Esophagus muscularis mucosa (tissue), 4 donors: Measurements from ENCODE around the gene DIDO1. TPM values are rescaled to one million over a fixed set of nuclear protein-coding genes. Genes with fewer than 3 reads are reported as not detected.

Experiments used
- DNase-seq: peaks from one replicate; pipeline ENCODE4 v3.0.0-alpha.2; 2017; ENCODE audit errors: extremely low spot score
- H3K27ac ChIP-seq, 4 donors: fragments of 200-600 bp; sonication (generic); replicated peaks in 1 of 4; 1 replicate in 3 of 4; 2 replicates in 1 of 4; pipeline ENCODE4 v1.5.1; 2016 to 2019; ENCODE audit warnings: mild to moderate bottlenecking in 1 of 4
- H3K27me3 ChIP-seq, 4 donors: fragments of 200-600 bp; sonication (generic); one replicate each; pipeline versions ENCODE4 v1.5.1 to v1.6.0; 2016 to 2019
- H3K36me3 ChIP-seq, 4 donors: fragments of 200-600 bp; sonication (generic); one replicate each; pipeline ENCODE4 v1.5.1; 2016 to 2019
- H3K4me1 ChIP-seq, 4 donors: fragments of 200-600 bp; sonication (generic); one replicate each; pipeline ENCODE4 v1.5.1; 2016 to 2019
- H3K4me3 ChIP-seq, 4 donors: fragments of 200-600 bp; sonication (generic); 1 replicate in 2 of 4; 2 replicates in 2 of 4; pipeline ENCODE4 v1.5.1; 2016 to 2019; ENCODE audit warnings: mild to moderate bottlenecking in 4 of 4, moderate library complexity in 1 of 4
- H3K9me3 ChIP-seq, 4 donors: fragments of 200-600 bp; sonication (generic); 1 replicate in 3 of 4; 2 replicates in 1 of 4; pipeline ENCODE4 v1.5.1; 2016 to 2019
- CTCF ChIP-seq, 3 experiments: fragments of 200-600 bp in 2 of 3; fragments of 450-650 bp in 1 of 3; sonication (generic) in 2 of 3; IDR thresholded peaks; one replicate each; pipeline ENCODE4 v1.5.1; 2017 to 2019; ENCODE audit warnings: antibody characterized with exemption in 3 of 3, mild to moderate bottlenecking in 2 of 3, moderate library complexity in 1 of 3
- EP300 ChIP-seq: sonication (generic); formaldehyde crosslinking; IDR thresholded peaks from one replicate; pipeline ENCODE4 v1.6.1; 2017; ENCODE audit warnings: antibody characterized with exemption
- POLR2A ChIP-seq: fragments of 450-650 bp; IDR thresholded peaks from one replicate; pipeline ENCODE4 v1.6.1; 2017; ENCODE audit warnings: antibody characterized with exemption, moderate library complexity, mild to moderate bottlenecking, low read depth
- POLR2AphosphoS5 ChIP-seq, 2 donors: sonication (generic); formaldehyde crosslinking; IDR thresholded peaks; one replicate each; pipeline ENCODE4 v1.6.1; 2017; ENCODE audit warnings: antibody characterized with exemption in 2 of 2
- WGBS: methylation state at CpG from one replicate; pipeline ENCODE4 v1.1.5; 2018; 5-methylcytosine and 5-hydroxymethylcytosine counted together
- intact Hi-C: fragments of 100-400 bp; cut with DNase I; formaldehyde crosslinking; loops from one replicate; pipeline ENCODE4 v1.15.1; 2023
- total RNA-seq, 4 donors: library from RNA; depleted of rRNA; stranded (reverse); fragments of >200 nt; gene quantifications; one replicate each; pipeline versions ENCODE4 v1.1.0 to v1.2.1, GENCODE V29; 2016

Gene DIDO1
- total RNA-seq, 4 donors from 2014 or later: 48.9 to 61.6 (median 55.7) TPM

DNA sequence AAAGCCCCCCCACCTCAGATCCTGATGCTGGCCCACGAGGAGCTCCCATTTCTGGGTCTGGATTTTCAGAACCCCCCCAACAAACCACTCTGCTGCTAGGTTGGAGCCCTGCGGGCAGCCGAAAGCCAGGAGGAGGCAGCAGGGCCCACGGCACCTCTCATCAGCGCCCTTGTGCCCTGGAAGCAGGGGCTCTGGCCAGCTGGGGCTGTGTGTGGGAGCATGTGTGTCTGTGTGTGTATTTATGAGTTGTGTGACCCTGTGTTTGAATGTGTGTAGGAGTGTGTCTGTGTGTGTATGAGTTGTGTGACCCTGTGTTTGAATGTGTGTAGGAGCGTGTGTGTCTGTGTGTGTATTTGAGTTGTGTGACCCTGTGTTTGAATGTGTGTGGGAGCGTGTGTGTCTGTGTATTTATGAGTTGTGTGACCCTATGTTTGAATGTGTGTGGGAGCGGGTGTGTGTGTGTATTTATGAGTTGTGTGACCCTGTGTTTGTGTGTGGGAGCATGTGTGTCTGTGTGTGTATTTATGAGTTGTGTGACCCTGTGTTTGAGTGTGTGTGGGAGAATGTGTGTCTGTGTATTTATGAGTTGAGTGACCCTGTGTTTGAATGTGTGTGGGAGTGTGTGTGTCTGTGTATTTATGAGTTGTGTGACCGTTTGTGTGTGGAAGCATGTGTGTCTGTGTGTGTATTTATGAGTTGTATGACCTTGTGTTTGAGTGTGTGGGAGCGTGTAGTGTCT, 45.1 kb upstream of the DIDO1 start:
- Histone ChIP-seq H3K27me3 (peaks cover 8 to 78% (median 36%) of the 10 kb centered on the region in 4 donors), H3K9me3 (no peaks in the 10 kb centered on the region), H3K4me3 (no peak overlapping the region), H3K27ac (no peak overlapping the region), H3K36me3 (peaks cover 0 to 7% (median 2%) of the 10 kb centered on the region in 4 donors), H3K4me1 (peaks cover 7 to 13% (median 13%) of the 10 kb centered on the region in 4 donors)
- 82% methylated on average over 9 of the region's 10 CpGs for WGBS
- intact Hi-C loops: no loop called here
- no peak for TF ChIP-seq CTCF (IDR thresholded peaks at IDR 0.05)
- no peak for TF ChIP-seq EP300
- no peak for TF ChIP-seq POLR2AphosphoS5 (IDR thresholded peaks at IDR 0.05)
- TF ChIP-seq POLR2A: no peak
- no peak for DNase-seq

DNA sequence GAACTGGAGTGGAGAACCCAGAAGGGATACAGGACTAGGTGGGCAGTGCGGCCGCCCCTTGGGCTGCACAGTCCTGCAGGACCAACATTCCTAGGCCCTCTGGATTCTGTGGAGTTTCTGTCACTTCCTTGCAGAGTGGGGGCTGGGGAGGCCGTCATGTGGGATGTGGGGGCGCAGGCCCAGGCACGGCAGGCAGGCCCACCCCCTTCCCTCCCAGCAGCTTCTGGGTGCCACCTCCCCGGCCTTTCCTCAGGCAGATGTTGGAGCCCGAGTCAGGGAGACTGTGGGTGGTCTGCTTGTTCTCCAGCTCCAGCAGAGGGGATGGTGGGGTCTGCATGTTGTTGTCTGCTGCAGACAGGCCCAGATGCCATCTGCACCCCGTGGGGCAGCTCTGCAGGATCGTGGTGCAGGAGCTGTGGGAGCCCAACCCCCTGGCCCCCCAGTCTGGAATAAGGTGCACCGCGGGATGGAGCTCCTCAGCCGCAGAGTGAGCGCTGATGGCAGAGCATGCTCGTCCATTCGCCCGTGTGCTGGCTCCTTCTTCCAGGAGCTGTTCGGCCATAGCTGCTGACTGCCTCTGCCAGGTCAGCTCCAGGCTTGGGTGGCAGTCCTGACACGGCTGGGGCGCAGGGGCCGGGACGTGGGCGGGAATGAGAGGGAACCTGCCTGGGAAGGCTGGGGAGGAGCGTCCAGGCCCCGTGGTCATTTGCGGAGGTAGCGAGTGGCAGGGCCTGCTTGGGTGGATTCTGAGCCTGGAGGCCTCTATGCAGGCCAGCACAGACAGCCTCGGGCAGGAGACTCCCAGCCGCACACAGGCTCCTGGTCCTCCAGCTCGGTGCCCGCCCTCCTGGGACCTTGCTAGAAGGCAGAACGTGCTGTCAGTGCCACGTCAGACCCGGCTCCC, 44.3 kb upstream of the DIDO1 start:
- TF ChIP-seq POLR2A (no peak), EP300 (no peak), CTCF (IDR thresholded peaks at IDR 0.05) (no peak), POLR2AphosphoS5 (IDR thresholded peaks at IDR 0.05) (no peak)
- intact Hi-C loops: no loop called here
- WGBS: 50% methylated on average over 8 of the region's 33 CpGs

GRCh38 chr20:62969939-62970306, 43.6 kb upstream of the DIDO1 start:
- no peak for DNase-seq
- Histone ChIP-seq H3K4me1 (peaks cover 7 to 13% (median 13%) of the 10 kb centered on the region in 4 donors), H3K9me3 (no peaks in the 10 kb centered on the region), H3K27ac (no peak overlapping the region), H3K4me3 (no peak overlapping the region), H3K27me3 (peaks cover 7 to 64% (median 29%) of the 10 kb centered on the region in 4 donors), H3K36me3 (peaks cover 0 to 16% (median 5%) of the 10 kb centered on the region in 4 donors)
- 79% methylated on average over 8 of the region's 8 CpGs for WGBS
- intact Hi-C loops: no loop called here
- no peak for TF ChIP-seq POLR2AphosphoS5 (IDR thresholded peaks at IDR 0.05)
- TF ChIP-seq EP300: no peak
- no peak for TF ChIP-seq POLR2A
- TF ChIP-seq CTCF (IDR thresholded peaks at IDR 0.05): no peak

More for the DNA sequence above, 44.3 kb upstream of the DIDO1 start:
- Histone ChIP-seq H3K27ac (no peak overlapping the region), H3K27me3 (peaks cover 8 to 70% (median 33%) of the 10 kb centered on the region in 4 donors), H3K4me3 (no peak overlapping the region), H3K4me1 (peaks cover 7 to 13% (median 13%) of the 10 kb centered on the region in 4 donors), H3K36me3 (peaks cover 0 to 10% (median 3%) of the 10 kb centered on the region in 4 donors), H3K9me3 (no peaks in the 10 kb centered on the region)
- no peak for DNase-seq

DNA sequence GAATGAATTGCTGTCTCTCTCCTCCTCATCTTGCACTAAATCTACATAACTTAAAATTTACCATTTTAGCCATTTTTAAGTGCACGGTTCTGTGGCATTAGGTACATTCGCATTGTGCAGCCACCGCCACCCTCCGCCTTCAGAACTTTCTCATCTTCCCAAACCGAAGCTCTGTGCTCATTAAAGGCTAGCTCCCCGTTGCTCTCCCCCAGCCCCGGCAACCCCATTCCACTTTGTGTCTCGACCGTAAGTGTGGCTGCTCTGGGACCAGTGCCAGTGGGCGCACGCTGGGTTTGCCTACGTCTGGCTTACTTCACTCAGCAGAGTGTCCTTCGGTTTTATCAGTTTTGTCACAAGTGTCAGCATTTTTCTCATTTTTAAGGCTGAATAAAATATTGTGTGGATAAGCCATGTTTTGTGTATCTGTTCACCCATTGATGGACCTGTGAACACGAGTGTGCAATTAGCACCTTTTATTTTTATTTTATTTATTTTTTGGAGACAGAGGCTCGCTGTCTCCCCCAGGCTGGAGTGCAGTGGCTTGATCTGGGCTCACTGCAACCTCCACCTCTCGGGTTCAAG, 43.0 kb upstream of the DIDO1 start:
- WGBS: 56% methylated on average over 16 of the region's 16 CpGs
- no peak for DNase-seq
- intact Hi-C loops: no loop called here
- H3K4me3 ChIP-seq: no peak overlapping the region
- H3K27ac ChIP-seq: no peak overlapping the region
- no peaks in the 10 kb centered on the region for H3K9me3 ChIP-seq
- peaks cover 7 to 13% (median 13%) of the 10 kb centered on the region in 4 donors for H3K4me1 ChIP-seq
- peaks cover 0 to 23% (median 5%) of the 10 kb centered on the region in 4 donors for H3K36me3 ChIP-seq
- H3K27me3 ChIP-seq: peaks cover under 1 to 57% (median 23%) of the 10 kb centered on the region in 4 donors
- TF ChIP-seq POLR2AphosphoS5 (IDR thresholded peaks at IDR 0.05) (no peak), EP300 (no peak), POLR2A (no peak), CTCF (IDR thresholded peaks at IDR 0.05) (no peak)
